Mesendoderm (in vitro differentiated cells): ENCODE results near the gene NEURL2.

Source experiments
- DNase-seq: peaks from one replicate; pipeline ENCODE4 v3.0.0; 2013
- H2AK5ac ChIP-seq: 2 replicates; pipeline ENCODE4 v1.6.1; 2013; ENCODE audit warnings: low read length, inconsistent platforms
- H2BK120ac ChIP-seq: 2 replicates; pipeline ENCODE4 v1.6.1; 2013; ENCODE audit warnings: low read depth, mild to moderate bottlenecking, low read length, moderate library complexity, mixed read lengths
- H2BK15ac ChIP-seq: replicated peaks from 2 replicates; pipeline ENCODE4 v1.6.1; 2013; ENCODE audit warnings: low read depth, mild to moderate bottlenecking, moderate library complexity
- H2BK5ac ChIP-seq: 2 replicates; pipeline ENCODE4 v1.6.1; 2013; ENCODE audit warnings: low read length, inconsistent platforms
- H3K18ac ChIP-seq: 2 replicates; pipeline ENCODE4 v1.6.1; 2013; ENCODE audit warnings: mild to moderate bottlenecking, low read length, mixed read lengths
- H3K23ac ChIP-seq: one replicate; pipeline ENCODE4 v1.6.1; 2013; ENCODE audit warnings: low read length
- H3K27ac ChIP-seq: 2 replicates; pipeline ENCODE4 v1.5.1; 2013; ENCODE audit warnings: low read depth, mild to moderate bottlenecking, inconsistent platforms, low read length, moderate library complexity
- H3K27me3 ChIP-seq: 2 replicates; pipeline ENCODE4 v1.6.1; 2013; ENCODE audit warnings: low read length, control low read depth, mild to moderate bottlenecking, inconsistent platforms; ENCODE audit not compliant: insufficient read depth, poor library complexity
- H3K36me3 ChIP-seq: 2 replicates; pipeline ENCODE4 v1.6.1; 2013; ENCODE audit warnings: low read length, inconsistent platforms; ENCODE audit not compliant: control insufficient read depth, insufficient read depth
- H3K4ac ChIP-seq: one replicate; pipeline ENCODE4 v1.6.1; 2013; ENCODE audit warnings: low read depth, mild to moderate bottlenecking, low read length, moderate library complexity
- H3K4me1 ChIP-seq: 2 replicates; pipeline ENCODE4 v1.6.1; 2013; ENCODE audit warnings: low read depth, low read length, inconsistent platforms; ENCODE audit not compliant: control insufficient read depth
- H3K4me2 ChIP-seq: 2 replicates; pipeline ENCODE4 v1.6.1; 2013; ENCODE audit warnings: low read length
- H3K4me3 ChIP-seq: 2 replicates; pipeline ENCODE4 v1.5.1; 2013; ENCODE audit warnings: mild to moderate bottlenecking, low read length
- H3K56ac ChIP-seq: one replicate; pipeline ENCODE4 v1.6.1; 2013; ENCODE audit warnings: low read length
- H3K79me1 ChIP-seq: 2 replicates; pipeline ENCODE4 v1.6.1; 2013; ENCODE audit warnings: low read length, inconsistent platforms
- H3K79me2 ChIP-seq: 2 replicates; pipeline ENCODE4 v1.6.1; 2013; ENCODE audit warnings: mild to moderate bottlenecking, low read length; ENCODE audit not compliant: control insufficient read depth, insufficient read depth
- H3K9ac ChIP-seq: 2 replicates; pipeline ENCODE4 v1.6.1; 2013; ENCODE audit warnings: low read length, inconsistent platforms
- H4K5ac ChIP-seq: one replicate; pipeline ENCODE4 v1.6.1; 2013; ENCODE audit warnings: low read length
- H4K8ac ChIP-seq: one replicate; pipeline ENCODE4 v1.6.1; 2013; ENCODE audit warnings: low read depth, mild to moderate bottlenecking, control low read depth, low read length, moderate library complexity
- WGBS: extraction: QIAGEN DNeasy Blood & Tissue Kit; methylation state at CpG from one replicate; pipeline ENCODE4 v1.1.7; 2013; ENCODE audit warnings: low lambda C conversion rate, missing lambda C conversion rate; ENCODE audit not compliant: insufficient coverage; ENCODE audit errors: extremely low coverage; 5-methylcytosine and 5-hydroxymethylcytosine counted together

The NEURL2 gene

GRCh38 chr20:45909336-45909808, 18.4 kb upstream of the NEURL2 start:
- 100% methylated on average over 1 of the region's 12 CpGs for WGBS
- no peak overlapping the region for H2BK5ac ChIP-seq
- H3K23ac ChIP-seq: no peak overlapping the region
- no peak overlapping the region for H3K56ac ChIP-seq
- no peak overlapping the region for H4K8ac ChIP-seq
- H3K4me1 ChIP-seq: peaks cover 2% of the 10 kb centered on the region
- no peak overlapping the region for H3K9ac ChIP-seq
- no peak overlapping the region for H3K27ac ChIP-seq
- H3K79me2 ChIP-seq: peaks cover 3% of the 10 kb centered on the region
- H3K27me3 ChIP-seq: no peaks in the 10 kb centered on the region
- no peak overlapping the region for H4K5ac ChIP-seq
- H3K4me2 ChIP-seq: no peak overlapping the region
- peaks cover 16% of the 10 kb centered on the region for H3K36me3 ChIP-seq
- no peak overlapping the region for H3K4me3 ChIP-seq
- no peak overlapping the region for H3K4ac ChIP-seq
- no peak overlapping the region for H2BK15ac ChIP-seq
- no peak overlapping the region for H3K18ac ChIP-seq
- no peak overlapping the region for H2BK120ac ChIP-seq
- DNase-seq: no peak
- peaks cover 6% of the 10 kb centered on the region for H3K79me1 ChIP-seq
- H2AK5ac ChIP-seq: no peak overlapping the region

- Histone ChIP-seq H3K27ac (no peak overlapping the region), H3K4me2 (no peak overlapping the region), H3K79me2 (peaks cover 3% of the 10 kb centered on the region), H4K5ac (no peak overlapping the region), H3K4me1 (peaks cover 2% of the 10 kb centered on the region), H2BK5ac (no peak overlapping the region), H3K4me3 (no peak overlapping the region), H3K23ac (no peak overlapping the region), H3K9ac (no peak overlapping the region), H4K8ac (no peak overlapping the region), H2AK5ac (no peak overlapping the region), H3K4ac (no peak overlapping the region), H3K79me1 (peaks cover 6% of the 10 kb centered on the region), H2BK120ac (no peak overlapping the region), H3K36me3 (peaks cover 16% of the 10 kb centered on the region), H3K27me3 (no peaks in the 10 kb centered on the region), H3K18ac (no peak overlapping the region), H2BK15ac (no peak overlapping the region), H3K56ac (no peak overlapping the region)
- DNase-seq: no peak
- no CpG with 5 or more reads among the region's 2 CpGs for WGBS
These were observed 17.1 kb upstream of the NEURL2 start for GRCh38 chr20:45908084-45908483.

- peaks cover 6% of the 10 kb centered on the region for H3K79me1 ChIP-seq
- H3K18ac ChIP-seq: no peak overlapping the region
- peaks cover 1% of the 10 kb centered on the region for H3K4me1 ChIP-seq
- H3K9ac ChIP-seq: no peak overlapping the region
- H3K79me2 ChIP-seq: peaks cover 3% of the 10 kb centered on the region
- no peak overlapping the region for H2BK5ac ChIP-seq
- H2AK5ac ChIP-seq: no peak overlapping the region
- no peak overlapping the region for H3K23ac ChIP-seq
- H4K8ac ChIP-seq: no peak overlapping the region
- WGBS: no CpG with 5 or more reads among the region's 17 CpGs
- H3K56ac ChIP-seq: no peak overlapping the region
- no peak overlapping the region for H3K4me2 ChIP-seq
- no peak overlapping the region for H3K27ac ChIP-seq
- no peak overlapping the region for H3K4ac ChIP-seq
- DNase-seq: no peak
- H4K5ac ChIP-seq: no peak overlapping the region
- H3K4me3 ChIP-seq: no peak overlapping the region
- no peaks in the 10 kb centered on the region for H3K27me3 ChIP-seq
- H2BK120ac ChIP-seq: no peak overlapping the region
- H2BK15ac ChIP-seq: no peak overlapping the region
- H3K36me3 ChIP-seq: peaks cover 18% of the 10 kb centered on the region
These were observed 16.4 kb upstream of the NEURL2 start for GRCh38 chr20:45907219-45907948.

- no peak overlapping the region for H4K8ac ChIP-seq
- no peaks in the 10 kb centered on the region for H3K27me3 ChIP-seq
- no peak overlapping the region for H3K4ac ChIP-seq
- no peak overlapping the region for H3K23ac ChIP-seq
- H4K5ac ChIP-seq: no peak overlapping the region
- no peak overlapping the region for H2AK5ac ChIP-seq
- H3K56ac ChIP-seq: no peak overlapping the region
- no CpG with 5 or more reads among the region's 8 CpGs for WGBS
- no peaks in the 10 kb centered on the region for H3K4me1 ChIP-seq
- no peak overlapping the region for H3K4me3 ChIP-seq
- H2BK15ac ChIP-seq: no peak overlapping the region
- H3K79me1 ChIP-seq: peaks cover 6% of the 10 kb centered on the region
- H2BK120ac ChIP-seq: no peak overlapping the region
- no peak overlapping the region for H3K9ac ChIP-seq
- H3K18ac ChIP-seq: no peak overlapping the region
- DNase-seq: peak; percentile 23
- H3K79me2 ChIP-seq: peaks cover 3% of the 10 kb centered on the region
- H3K4me2 ChIP-seq: no peak overlapping the region
- no peak overlapping the region for H3K27ac ChIP-seq
- peaks cover 24% of the 10 kb centered on the region for H3K36me3 ChIP-seq
- no peak overlapping the region for H2BK5ac ChIP-seq
These were observed 14.6 kb upstream of the NEURL2 start for GRCh38 chr20:45905505-45906079.

- WGBS: no CpG with 5 or more reads among the region's 16 CpGs
- peaks cover 24% of the 10 kb centered on the region for H3K36me3 ChIP-seq
These were observed 13.8 kb upstream of the NEURL2 start for GRCh38 chr20:45904583-45905504.

More at GRCh38 chr20:45904583-45905504, 13.8 kb upstream of the NEURL2 start:
- Histone ChIP-seq H3K79me2 (peaks cover 3% of the 10 kb centered on the region), H3K9ac (no peak overlapping the region), H3K4me1 (no peaks in the 10 kb centered on the region), H3K79me1 (peaks cover 4% of the 10 kb centered on the region), H3K56ac (no peak overlapping the region), H2BK120ac (no peak overlapping the region), H3K27ac (no peak overlapping the region), H2AK5ac (no peak overlapping the region), H3K23ac (no peak overlapping the region), H4K8ac (no peak overlapping the region), H3K4me3 (no peak overlapping the region), H3K18ac (no peak overlapping the region), H4K5ac (no peak overlapping the region), H3K4ac (no peak overlapping the region), H2BK5ac (no peak overlapping the region), H2BK15ac (no peak overlapping the region), H3K4me2 (no peak overlapping the region), H3K27me3 (no peaks in the 10 kb centered on the region)
- no peak for DNase-seq
